IPS DF 19.7 (cell line): ENCODE results near the gene SEMA6B.
"Not testable (repeated sequence)": the region's sequence is repeated elsewhere in the genome, so short reads cannot be mapped to it uniquely, and the experiment has no call there.

Source experiments
- DNase-seq: peaks from one replicate; pipeline ENCODE4 v3.0.0-alpha.2; 2013; ENCODE audit warnings: low read depth, low spot score

SEMA6B gene

GRCh38 chr19:4575267-4576015 is 16.0 kb upstream of the SEMA6B start:
- peak; percentile 82 for DNase-seq

- no peak for DNase-seq
Observed at GRCh38 chr19:4573682-4574081, 14.2 kb upstream of the SEMA6B start.

- no peak for DNase-seq
Observed at GRCh38 chr19:4571305-4571917, 11.9 kb upstream of the SEMA6B start.

- DNase-seq, result no peak
Observed at GRCh38 chr19:4570916-4571304, 11.4 kb upstream of the SEMA6B start.

- DNase-seq, result no peak
Observed at GRCh38 chr19:4570402-4570801, 10.9 kb upstream of the SEMA6B start.

- DNase-seq, result no peak
Observed at GRCh38 chr19:4568886-4569285, 9.4 kb upstream of the SEMA6B start.

- no peak for DNase-seq
Observed at GRCh38 chr19:4567584-4568071, 8.1 kb upstream of the SEMA6B start.

- no peak for DNase-seq
Observed at GRCh38 chr19:4566402-4567051, 7.0 kb upstream of the SEMA6B start.

GRCh38 chr19:4563562-4563961 is 4.1 kb upstream of the SEMA6B start:
- not testable (repeated sequence) for DNase-seq

- not testable (repeated sequence) for DNase-seq
Observed at GRCh38 chr19:4562085-4562484, 2.6 kb upstream of the SEMA6B start.

GRCh38 chr19:4557971-4558941 is 1.2 kb downstream of the SEMA6B start:
- no peak for DNase-seq

GRCh38 chr19:4557144-4557970 is 2.1 kb downstream of the SEMA6B start:
- DNase-seq, result no peak

- DNase-seq, result no peak
Observed at GRCh38 chr19:4556597-4557127, 2.8 kb downstream of the SEMA6B start.

- no peak for DNase-seq
Observed at GRCh38 chr19:4555657-4556561, 3.6 kb downstream of the SEMA6B start.

- DNase-seq, result no peak
Observed at GRCh38 chr19:4554717-4555116, 4.8 kb downstream of the SEMA6B start.

- DNase-seq, result no peak
Observed at GRCh38 chr19:4553775-4554174, 5.7 kb downstream of the SEMA6B start.

GRCh38 chr19:4553092-4553695 is 6.3 kb downstream of the SEMA6B start:
- no peak for DNase-seq

GRCh38 chr19:4552525-4552819 is 7.0 kb downstream of the SEMA6B start:
- no peak for DNase-seq

- DNase-seq, result no peak
Observed at GRCh38 chr19:4550479-4551050, 8.9 kb downstream of the SEMA6B start.
